ENCODE results near the gene VWA5B1.
"Not testable (repeated sequence)": the region's sequence is repeated elsewhere in the genome, so short reads cannot be mapped to it uniquely, and the experiment has no call there.

Gene VWA5B1

GRCh38 chr1:20279509-20279908 is 11.2 kb upstream of the VWA5B1 start:
- DNase-seq (ENCODE audit: low read depth): no peak

GRCh38 chr1:20280341-20280740 is 10.3 kb upstream of the VWA5B1 start:
- no peak for DNase-seq (ENCODE audit: low read depth)

- DNase-seq (ENCODE audit: low read depth): no peak
Measured at GRCh38 chr1:20280906-20281305, 9.8 kb upstream of the VWA5B1 start.

- no peak for DNase-seq (ENCODE audit: low read depth)
Measured at GRCh38 chr1:20281801-20282200, 8.9 kb upstream of the VWA5B1 start.

- DNase-seq (ENCODE audit: low read depth): no peak
Measured at GRCh38 chr1:20282533-20282932, 8.1 kb upstream of the VWA5B1 start.

- no peak for DNase-seq (ENCODE audit: low read depth)
Measured at GRCh38 chr1:20284046-20284445, 6.6 kb upstream of the VWA5B1 start.

GRCh38 chr1:20284625-20285024 is 6.0 kb upstream of the VWA5B1 start:
- no peak for DNase-seq (ENCODE audit: low read depth)

GRCh38 chr1:20285510-20285909 is 5.2 kb upstream of the VWA5B1 start:
- DNase-seq (ENCODE audit: low read depth): no peak

GRCh38 chr1:20287696-20288095 is 3.0 kb upstream of the VWA5B1 start:
- not testable (repeated sequence) for DNase-seq (ENCODE audit: low read depth)

- no peak for DNase-seq (ENCODE audit: low read depth)
Measured at GRCh38 chr1:20291645-20292084, 990 bp downstream of the VWA5B1 start.

- no peak for DNase-seq (ENCODE audit: low read depth)
Measured at GRCh38 chr1:20298626-20299025, 8.0 kb downstream of the VWA5B1 start.

- DNase-seq (ENCODE audit: low read depth): no peak
Measured at GRCh38 chr1:20301463-20302107, 10.9 kb downstream of the VWA5B1 start.

GRCh38 chr1:20302108-20302471 is 11.4 kb downstream of the VWA5B1 start:
- DNase-seq (ENCODE audit: low read depth): no peak

GRCh38 chr1:20307026-20307425 is 16.4 kb downstream of the VWA5B1 start:
- no peak for DNase-seq (ENCODE audit: low read depth)

GRCh38 chr1:20308569-20308968 is 17.9 kb downstream of the VWA5B1 start:
- DNase-seq (ENCODE audit: low read depth): no peak

GRCh38 chr1:20311289-20311688 is 20.6 kb downstream of the VWA5B1 start:
- DNase-seq (ENCODE audit: low read depth): no peak

- DNase-seq (ENCODE audit: low read depth): no peak
Measured at GRCh38 chr1:20312310-20312709, 21.6 kb downstream of the VWA5B1 start.

GRCh38 chr1:20312818-20313217 is 22.1 kb downstream of the VWA5B1 start:
- DNase-seq (ENCODE audit: low read depth): no peak

GRCh38 chr1:20317471-20317870 is 26.8 kb downstream of the VWA5B1 start:
- DNase-seq (ENCODE audit: low read depth): no peak

- DNase-seq (ENCODE audit: low read depth): no peak
Measured at GRCh38 chr1:20318521-20318920, 27.8 kb downstream of the VWA5B1 start.

GRCh38 chr1:20318971-20319370 is 28.3 kb downstream of the VWA5B1 start:
- no peak for DNase-seq (ENCODE audit: low read depth)

GRCh38 chr1:20319456-20320220 is 29.0 kb downstream of the VWA5B1 start:
- DNase-seq (ENCODE audit: low read depth): no peak

GRCh38 chr1:20320704-20321103 is 30.0 kb downstream of the VWA5B1 start:
- no peak for DNase-seq (ENCODE audit: low read depth)

GRCh38 chr1:20321573-20321972 is 30.9 kb downstream of the VWA5B1 start:
- DNase-seq (ENCODE audit: low read depth): no peak

Measured in activated gamma-delta T cell treated with anti-CD3 and anti-CD28 coated beads, Interleukin-2, amount 50 U/mL, for 16 hours (primary cell).